ENCODE results near the gene PGM2L1.

- TF ChIP-seq CTCF (IDR thresholded peaks at IDR 0.05): peak; percentile 86
- no peak for TF ChIP-seq ZFX (IDR thresholded peaks at IDR 0.05; ENCODE audit: borderline replicate concordance)
Measured at GRCh38 chr11:74321487-74322188, 76.6 kb downstream of the PGM2L1 start.
